Choroid plexus epithelial cell (primary cell): Measurements from ENCODE around the gene CDC14C.
"Not testable (repeated sequence)": the region's sequence is repeated elsewhere in the genome, so short reads cannot be mapped to it uniquely, and the experiment has no call there.

Experiments
- DNase-seq: peaks from one replicate; pipeline ENCODE4 v3.0.0-alpha.2; 2010; ENCODE audit warnings: low read depth
- H3K4me3 ChIP-seq: 2 replicates; pipeline ENCODE4 v1.5.1; 2011; ENCODE audit warnings: low read depth, mild to moderate bottlenecking, control low read depth, low read length, moderate library complexity
- CTCF ChIP-seq: conservative IDR thresholded peaks from 2 replicates; pipeline ENCODE4 v1.5.1; 2011; ENCODE audit warnings: low read depth, mild to moderate bottlenecking, control low read depth, inconsistent platforms, low read length, moderate library complexity

CDC14C gene

DNA sequence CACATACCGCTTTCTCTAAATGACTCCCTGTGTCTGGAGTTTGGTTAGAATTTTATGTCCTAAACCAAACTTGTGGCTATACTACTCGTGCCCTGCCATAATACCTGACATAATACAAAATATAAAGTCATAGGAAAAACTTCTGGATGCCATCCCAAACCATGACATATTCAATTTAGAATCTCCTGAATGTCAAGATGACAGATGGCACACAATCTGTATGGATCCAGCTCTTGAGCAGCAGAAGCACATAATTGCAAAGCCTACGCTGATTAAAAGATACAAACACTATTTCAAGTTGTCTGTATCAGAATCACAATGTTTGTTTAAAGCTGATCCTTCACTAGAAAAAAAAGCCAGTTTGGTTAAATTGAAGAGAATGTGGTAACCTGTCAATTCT is 22.4 kb upstream of the CDC14C start:
- H3K4me3 ChIP-seq: no peak overlapping the region
- TF ChIP-seq CTCF: no peak

GRCh38 chr7:48904975-48905374 is 19.4 kb upstream of the CDC14C start:
- no peak for DNase-seq
- H3K4me3 ChIP-seq: no peak overlapping the region
- no peak for TF ChIP-seq CTCF

More for the DNA sequence above, 22.4 kb upstream of the CDC14C start:
- no peak for DNase-seq

- H3K4me3 ChIP-seq, DNase-seq: not testable (repeated sequence)
Observed at GRCh38 chr7:48905686-48906085, 18.7 kb upstream of the CDC14C start.

GRCh38 chr7:48909887-48910286 is 14.5 kb upstream of the CDC14C start:
- H3K4me3 ChIP-seq, DNase-seq: not testable (repeated sequence)

- no peak for TF ChIP-seq CTCF
- no peak for DNase-seq
- no peak overlapping the region for H3K4me3 ChIP-seq
Observed at GRCh38 chr7:48931481-48931880, 7.1 kb downstream of the CDC14C start.

DNA sequence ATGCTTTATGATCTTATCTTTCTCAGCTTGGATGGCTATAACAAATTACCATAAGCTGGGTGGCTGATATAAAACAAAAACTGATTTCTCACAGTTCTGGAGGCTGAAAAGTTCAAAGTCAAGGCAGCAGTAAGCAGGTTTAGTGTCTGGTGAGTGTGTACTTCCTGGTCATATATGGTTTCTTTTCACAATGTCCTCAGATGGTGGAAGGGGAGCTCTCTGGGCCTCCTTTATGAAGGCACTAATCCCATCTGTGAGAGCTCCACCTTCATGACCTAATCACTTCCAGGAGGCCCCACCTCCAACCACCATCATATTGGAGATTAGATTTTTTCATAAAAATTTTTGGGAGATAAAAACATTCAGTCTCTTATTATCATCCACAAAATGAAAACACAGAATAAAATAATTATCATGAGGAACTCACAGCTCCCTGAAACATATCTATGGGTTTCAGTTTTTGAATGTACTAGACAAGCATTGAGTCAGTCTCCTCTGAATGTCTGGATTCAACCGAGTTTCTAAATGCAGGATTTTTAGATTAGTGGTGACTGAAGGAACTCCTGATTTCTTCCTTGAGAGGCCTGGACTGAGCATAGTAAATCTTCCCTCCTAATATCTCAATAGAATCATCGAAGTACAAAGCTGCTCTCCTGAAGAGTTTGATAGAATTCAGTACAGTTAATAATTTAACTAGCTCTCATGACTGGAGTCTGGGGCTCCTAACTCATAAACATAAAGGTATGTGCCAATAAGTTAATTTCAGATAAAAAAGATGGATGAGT is 8.0 kb downstream of the CDC14C start:
- DNase-seq: no peak
- TF ChIP-seq CTCF: no peak
- H3K4me3 ChIP-seq: no peak overlapping the region

GRCh38 chr7:48933549-48934085 is 9.3 kb downstream of the CDC14C start:
- no peak overlapping the region for H3K4me3 ChIP-seq
- no peak for DNase-seq
- no peak for TF ChIP-seq CTCF
